GM23338 (cell line): ENCODE results near the gene MTHFSD. TPM values are rescaled to one million over a fixed set of nuclear protein-coding genes. Genes with fewer than 3 reads are reported as not detected.

Experiments
- ATAC-seq: fragments of 200-7000 bp; cut with Tn5 transposase; 3 replicates; pipeline ENCODE4 v1.9.1; 2020
- DNase-seq: peaks from one replicate; pipeline ENCODE4 v3.0.0-alpha.2; 2015; ENCODE audit warnings: low spot score
- H2AFZ ChIP-seq: fragments of 200-600 bp; sonication (generic); 2 replicates; pipeline ENCODE4 v1.8.0; 2016; ENCODE audit warnings: antibody characterized with exemption, mild to moderate bottlenecking, moderate library complexity
- H3F3A ChIP-seq: fragments of 200-600 bp; sonication (generic); replicated peaks from 2 replicates; pipeline ENCODE4 v1.8.0; 2017; ENCODE audit warnings: antibody characterized with exemption, mixed run types, low read depth
- H3K27ac ChIP-seq: fragments of 200-600 bp; sonication (generic); 2 replicates; pipeline ENCODE4 v1.6.1; 2016; ENCODE audit warnings: low read depth
- H3K27me3 ChIP-seq: fragments of 200-600 bp; sonication (generic); 2 replicates; pipeline ENCODE4 v1.8.0; 2016; ENCODE audit warnings: mild to moderate bottlenecking, mixed run types, moderate library complexity; ENCODE audit not compliant: insufficient read depth
- H3K36me3 ChIP-seq: fragments of 200-600 bp; sonication (generic); 2 replicates; pipeline ENCODE4 v1.8.0; 2016; ENCODE audit warnings: mild to moderate bottlenecking; ENCODE audit not compliant: insufficient read depth
- H3K4me1 ChIP-seq: fragments of 200-600 bp; sonication (generic); 2 replicates; pipeline ENCODE4 v1.8.0; 2016; ENCODE audit warnings: mild to moderate bottlenecking, moderate library complexity; ENCODE audit not compliant: insufficient read depth
- H3K4me2 ChIP-seq: fragments of 200-600 bp; sonication (generic); 2 replicates; pipeline ENCODE4 v1.7.1; 2017; ENCODE audit warnings: mixed run types
- H3K4me3 ChIP-seq: fragments of 200-600 bp; sonication (generic); 2 replicates; pipeline ENCODE4 v1.6.1; 2016; ENCODE audit warnings: mixed run types
- H3K79me2 ChIP-seq: fragments of 200-600 bp; sonication (generic); replicated peaks from 2 replicates; pipeline ENCODE4 v1.8.0; 2017; ENCODE audit warnings: mild to moderate bottlenecking; ENCODE audit not compliant: insufficient read depth
- H3K9me2 ChIP-seq: fragments of 200-600 bp; sonication (generic); 2 replicates; pipeline ENCODE4 v1.8.0; 2017; ENCODE audit not compliant: insufficient read depth
- H4K20me1 ChIP-seq: fragments of 200-600 bp; sonication (generic); replicated peaks from 2 replicates; pipeline ENCODE4 v1.8.0; 2017; ENCODE audit warnings: mild to moderate bottlenecking; ENCODE audit not compliant: insufficient read depth
- H3K27ac Mint-ChIP-seq: 2 replicates; pipeline ENCODE4 v1.8.0; 2020; ENCODE audit warnings: inconsistent platforms, mild to moderate bottlenecking, moderate library complexity, mixed read lengths
- H3K27me3 Mint-ChIP-seq: 3 replicates; pipeline ENCODE4 v1.8.0; 2022; ENCODE audit warnings: low read depth, mild to moderate bottlenecking, moderate library complexity, mixed read lengths, inconsistent platforms; ENCODE audit not compliant: insufficient read depth, poor library complexity
- H3K36me3 Mint-ChIP-seq: 3 replicates; pipeline ENCODE4 v1.8.0; 2021; ENCODE audit warnings: low read depth, mild to moderate bottlenecking, inconsistent platforms, moderate library complexity, mixed read lengths
- H3K4me1 Mint-ChIP-seq: 3 replicates; pipeline ENCODE4 v1.8.0; 2020; ENCODE audit warnings: mild to moderate bottlenecking, inconsistent platforms, mixed read lengths
- H3K4me3 Mint-ChIP-seq: 3 replicates; pipeline ENCODE4 v1.8.0; 2021; ENCODE audit warnings: moderate library complexity, mild to moderate bottlenecking, inconsistent platforms, mixed read lengths
- H3K9me3 Mint-ChIP-seq: 3 replicates; pipeline ENCODE4 v1.8.0; 2020; ENCODE audit warnings: moderate library complexity, mild to moderate bottlenecking, inconsistent platforms, mixed read lengths
- CREB1 ChIP-seq: fragments of 250-450 bp; sonication (Bioruptor Pico); IDR thresholded peaks from 2 replicates; pipeline ENCODE4 v1.5.0; 2020; ENCODE audit warnings: low read depth, mild to moderate bottlenecking, moderate library complexity
- CTCF ChIP-seq, 2 experiments: fragments of 200-600 bp in 1 of 2; sonication (generic) in 1 of 2; conservative IDR thresholded peaks; 2 replicates each; pipeline versions ENCODE4 v1.5.1 to v1.6.1; 2016 to 2017; ENCODE audit warnings: antibody characterized with exemption in 2 of 2, low read depth in 2 of 2, mild to moderate bottlenecking in 2 of 2, moderate library complexity in 1 of 2
- EZH2 ChIP-seq: fragments of 200-600 bp; sonication (generic); IDR thresholded peaks from one replicate; pipeline ENCODE4 v1.8.0; 2017; ENCODE audit warnings: antibody characterized with exemption, mild to moderate bottlenecking, low read depth; ENCODE audit not compliant: unreplicated experiment
- EZH2phosphoT487 ChIP-seq: fragments of 200-600 bp; sonication (generic); IDR thresholded peaks from one replicate; pipeline ENCODE4 v1.8.1; 2018; ENCODE audit warnings: antibody characterized with exemption; ENCODE audit not compliant: unreplicated experiment
- JUNB ChIP-seq: IDR thresholded peaks from one replicate; pipeline ENCODE4 v1.6.1; 2016; ENCODE audit warnings: antibody characterized with exemption; ENCODE audit not compliant: unreplicated experiment
- NANOG ChIP-seq: IDR thresholded peaks from 2 replicates; pipeline ENCODE4 v1.6.1; 2016; ENCODE audit warnings: antibody characterized with exemption, borderline replicate concordance
- POLR2AphosphoS5 ChIP-seq: IDR thresholded peaks from 2 replicates; pipeline ENCODE4 v1.6.1; 2016; ENCODE audit warnings: antibody characterized with exemption, low read depth
- REST ChIP-seq: IDR thresholded peaks from one replicate; pipeline ENCODE4 v1.6.1; 2018; ENCODE audit warnings: antibody characterized with exemption; ENCODE audit not compliant: unreplicated experiment
- STAT1 ChIP-seq: IDR thresholded peaks from one replicate; pipeline ENCODE4 v1.6.1; 2016; ENCODE audit warnings: antibody characterized with exemption; ENCODE audit not compliant: unreplicated experiment
- ZNF114 ChIP-seq: fragments of 250-450 bp; sonication (Bioruptor Pico); IDR thresholded peaks from 2 replicates; pipeline ENCODE4 v1.5.0; 2020; ENCODE audit warnings: mild to moderate bottlenecking, moderate library complexity
- ZNF331 ChIP-seq: fragments of 250-450 bp; sonication (Bioruptor Pico); IDR thresholded peaks from 2 replicates; pipeline ENCODE4 v1.5.0; 2020; ENCODE audit warnings: low read depth, mild to moderate bottlenecking, moderate library complexity
- polyA plus RNA-seq: library from polyadenylated mRNA; unstranded; fragments of >200 nt; fragmentation: Nextera tagmentation; extraction: Ambion mirVana; gene quantifications from 2 replicates; pipeline ENCODE4 v1.2.1, GENCODE V29; 2016
- total RNA-seq: library from RNA; depleted of rRNA; stranded (reverse); fragments of >200 nt; shearing (Covaris generic); gene quantifications from 2 replicates; pipeline ENCODE4 v1.2.3, GENCODE V29; 2014
- TF ChIP-seq, protein P1 (sequence below): IDR thresholded peaks from 2 replicates; pipeline ENCODE4 v1.6.1; 2016; ENCODE audit warnings: antibody characterized with exemption
- TF ChIP-seq, protein P2 (sequence below): fragments of 250-450 bp; sonication (Bioruptor Pico); IDR thresholded peaks from 2 replicates; pipeline ENCODE4 v1.5.0; 2020; ENCODE audit warnings: mild to moderate bottlenecking, moderate library complexity

Gene MTHFSD
- total and polyA plus RNA-seq, 2 experiments from 2014 or later, result 7.2 to 8.1 TPM

DNA sequence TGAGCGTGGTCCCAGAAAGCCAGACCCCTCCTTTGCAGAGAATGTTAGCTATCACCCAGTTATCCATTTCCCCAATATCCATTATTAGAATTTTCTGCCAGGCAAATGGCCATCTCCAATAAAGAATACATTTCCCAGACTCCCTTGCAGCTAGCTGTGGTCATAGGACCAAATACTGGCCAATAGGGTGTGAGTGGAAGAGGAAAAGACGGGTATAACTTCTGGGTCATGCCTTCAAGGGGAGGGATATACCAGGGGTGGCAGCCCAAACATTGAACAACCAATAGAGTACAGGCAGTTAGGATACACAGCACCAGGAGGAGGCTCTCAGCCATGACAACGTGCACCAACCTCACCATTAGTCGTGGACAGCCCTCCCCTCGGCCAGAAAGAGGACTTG lies 70.8 kb downstream of the MTHFSD start:
- peaks cover 1% of the 10 kb centered on the region; the same call in 1 of the 2 replicates for H3K27me3 ChIP-seq
- H3K4me2 ChIP-seq, result no peak overlapping the region

More for the DNA sequence above, 70.8 kb downstream of the MTHFSD start:
- DNase-seq (no peak), ATAC-seq (no peak)
- Histone ChIP-seq H3F3A (no peaks in the 10 kb centered on the region), H3K4me1 (no peaks in the 10 kb centered on the region), H3K36me3 (no peaks in the 10 kb centered on the region), H3K27ac (no peak overlapping the region), H3K9me2 (no peaks in the 10 kb centered on the region), H2AFZ (no peak overlapping the region), H3K79me2 (no peaks in the 10 kb centered on the region), H4K20me1 (no peaks in the 10 kb centered on the region), H3K4me3 (no peak overlapping the region)
- H3K4me3 Mint-ChIP-seq, result no peak overlapping the region
- no peak overlapping the region for H3K27ac Mint-ChIP-seq
- TF ChIP-seq ZNF331 (CRISPR knock-in tag), result no peak
- no peak for TF ChIP-seq CREB1 (CRISPR knock-in tag)
- no peak for TF ChIP-seq NANOG
- TF ChIP-seq CTCF (conservative IDR thresholded peaks at IDR 0.05; ENCODE audit: low read depth in 2 of 2), result no peak
- TF ChIP-seq EZH2phosphoT487, result no peak
- no peak for TF ChIP-seq POLR2AphosphoS5
- TF ChIP-seq REST, result no peak
- no peak for TF ChIP-seq ZNF114 (CRISPR knock-in tag)
- TF ChIP-seq JUNB, result no peak
- TF ChIP-seq, protein P1, sequence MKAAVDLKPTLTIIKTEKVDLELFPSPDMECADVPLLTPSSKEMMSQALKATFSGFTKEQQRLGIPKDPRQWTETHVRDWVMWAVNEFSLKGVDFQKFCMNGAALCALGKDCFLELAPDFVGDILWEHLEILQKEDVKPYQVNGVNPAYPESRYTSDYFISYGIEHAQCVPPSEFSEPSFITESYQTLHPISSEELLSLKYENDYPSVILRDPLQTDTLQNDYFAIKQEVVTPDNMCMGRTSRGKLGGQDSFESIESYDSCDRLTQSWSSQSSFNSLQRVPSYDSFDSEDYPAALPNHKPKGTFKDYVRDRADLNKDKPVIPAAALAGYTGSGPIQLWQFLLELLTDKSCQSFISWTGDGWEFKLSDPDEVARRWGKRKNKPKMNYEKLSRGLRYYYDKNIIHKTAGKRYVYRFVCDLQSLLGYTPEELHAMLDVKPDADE, result no peak
- TF ChIP-seq EZH2, result no peak
- TF ChIP-seq STAT1, result no peak
- TF ChIP-seq, protein P2, sequence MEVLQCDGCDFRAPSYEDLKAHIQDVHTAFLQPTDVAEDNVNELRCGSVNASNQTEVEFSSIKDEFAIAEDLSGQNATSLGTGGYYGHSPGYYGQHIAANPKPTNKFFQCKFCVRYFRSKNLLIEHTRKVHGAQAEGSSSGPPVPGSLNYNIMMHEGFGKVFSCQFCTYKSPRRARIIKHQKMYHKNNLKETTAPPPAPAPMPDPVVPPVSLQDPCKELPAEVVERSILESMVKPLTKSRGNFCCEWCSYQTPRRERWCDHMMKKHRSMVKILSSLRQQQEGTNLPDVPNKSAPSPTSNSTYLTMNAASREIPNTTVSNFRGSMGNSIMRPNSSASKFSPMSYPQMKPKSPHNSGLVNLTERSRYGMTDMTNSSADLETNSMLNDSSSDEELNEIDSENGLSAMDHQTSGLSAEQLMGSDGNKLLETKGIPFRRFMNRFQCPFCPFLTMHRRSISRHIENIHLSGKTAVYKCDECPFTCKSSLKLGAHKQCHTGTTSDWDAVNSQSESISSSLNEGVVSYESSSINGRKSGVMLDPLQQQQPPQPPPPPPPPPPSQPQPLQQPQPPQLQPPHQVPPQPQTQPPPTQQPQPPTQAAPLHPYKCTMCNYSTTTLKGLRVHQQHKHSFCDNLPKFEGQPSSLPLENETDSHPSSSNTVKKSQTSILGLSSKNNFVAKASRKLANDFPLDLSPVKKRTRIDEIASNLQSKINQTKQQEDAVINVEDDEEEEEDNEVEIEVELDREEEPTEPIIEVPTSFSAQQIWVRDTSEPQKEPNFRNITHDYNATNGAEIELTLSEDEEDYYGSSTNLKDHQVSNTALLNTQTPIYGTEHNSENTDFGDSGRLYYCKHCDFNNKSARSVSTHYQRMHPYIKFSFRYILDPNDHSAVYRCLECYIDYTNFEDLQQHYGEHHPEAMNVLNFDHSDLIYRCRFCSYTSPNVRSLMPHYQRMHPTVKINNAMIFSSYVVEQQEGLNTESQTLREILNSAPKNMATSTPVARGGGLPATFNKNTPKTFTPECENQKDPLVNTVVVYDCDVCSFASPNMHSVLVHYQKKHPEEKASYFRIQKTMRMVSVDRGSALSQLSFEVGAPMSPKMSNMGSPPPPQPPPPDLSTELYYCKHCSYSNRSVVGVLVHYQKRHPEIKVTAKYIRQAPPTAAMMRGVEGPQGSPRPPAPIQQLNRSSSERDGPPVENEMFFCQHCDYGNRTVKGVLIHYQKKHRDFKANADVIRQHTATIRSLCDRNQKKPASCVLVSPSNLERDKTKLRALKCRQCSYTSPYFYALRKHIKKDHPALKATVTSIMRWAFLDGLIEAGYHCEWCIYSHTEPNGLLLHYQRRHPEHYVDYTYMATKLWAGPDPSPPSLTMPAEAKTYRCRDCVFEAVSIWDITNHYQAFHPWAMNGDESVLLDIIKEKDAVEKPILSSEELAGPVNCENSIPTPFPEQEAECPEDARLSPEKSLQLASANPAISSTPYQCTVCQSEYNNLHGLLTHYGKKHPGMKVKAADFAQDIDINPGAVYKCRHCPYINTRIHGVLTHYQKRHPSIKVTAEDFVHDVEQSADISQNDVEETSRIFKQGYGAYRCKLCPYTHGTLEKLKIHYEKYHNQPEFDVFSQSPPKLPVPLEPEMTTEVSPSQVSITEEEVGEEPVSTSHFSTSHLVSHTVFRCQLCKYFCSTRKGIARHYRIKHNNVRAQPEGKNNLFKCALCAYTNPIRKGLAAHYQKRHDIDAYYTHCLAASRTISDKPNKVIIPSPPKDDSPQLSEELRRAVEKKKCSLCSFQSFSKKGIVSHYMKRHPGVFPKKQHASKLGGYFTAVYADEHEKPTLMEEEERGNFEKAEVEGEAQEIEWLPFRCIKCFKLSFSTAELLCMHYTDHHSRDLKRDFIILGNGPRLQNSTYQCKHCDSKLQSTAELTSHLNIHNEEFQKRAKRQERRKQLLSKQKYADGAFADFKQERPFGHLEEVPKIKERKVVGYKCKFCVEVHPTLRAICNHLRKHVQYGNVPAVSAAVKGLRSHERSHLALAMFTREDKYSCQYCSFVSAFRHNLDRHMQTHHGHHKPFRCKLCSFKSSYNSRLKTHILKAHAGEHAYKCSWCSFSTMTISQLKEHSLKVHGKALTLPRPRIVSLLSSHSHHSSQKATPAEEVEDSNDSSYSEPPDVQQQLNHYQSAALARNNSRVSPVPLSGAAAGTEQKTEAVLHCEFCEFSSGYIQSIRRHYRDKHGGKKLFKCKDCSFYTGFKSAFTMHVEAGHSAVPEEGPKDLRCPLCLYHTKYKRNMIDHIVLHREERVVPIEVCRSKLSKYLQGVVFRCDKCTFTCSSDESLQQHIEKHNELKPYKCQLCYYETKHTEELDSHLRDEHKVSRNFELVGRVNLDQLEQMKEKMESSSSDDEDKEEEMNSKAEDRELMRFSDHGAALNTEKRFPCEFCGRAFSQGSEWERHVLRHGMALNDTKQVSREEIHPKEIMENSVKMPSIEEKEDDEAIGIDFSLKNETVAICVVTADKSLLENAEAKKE (CRISPR knock-in tag), result no peak
- H3K36me3 Mint-ChIP-seq, result no peaks in the 10 kb centered on the region
- H3K4me1 Mint-ChIP-seq, result no peaks in the 10 kb centered on the region
- H3K9me3 Mint-ChIP-seq, result peaks cover 14% of the 10 kb centered on the region
- peaks cover 6% of the 10 kb centered on the region for H3K27me3 Mint-ChIP-seq
